ENCODE data around the gene CCDC157. TPM values are rescaled to one million over a fixed set of nuclear protein-coding genes. Genes with fewer than 3 reads are reported as not detected.

The CCDC157 gene
- total RNA-seq, 4 donors from 2014 or later, result 0.17 to 4.5 (median 2.7) TPM

DNA sequence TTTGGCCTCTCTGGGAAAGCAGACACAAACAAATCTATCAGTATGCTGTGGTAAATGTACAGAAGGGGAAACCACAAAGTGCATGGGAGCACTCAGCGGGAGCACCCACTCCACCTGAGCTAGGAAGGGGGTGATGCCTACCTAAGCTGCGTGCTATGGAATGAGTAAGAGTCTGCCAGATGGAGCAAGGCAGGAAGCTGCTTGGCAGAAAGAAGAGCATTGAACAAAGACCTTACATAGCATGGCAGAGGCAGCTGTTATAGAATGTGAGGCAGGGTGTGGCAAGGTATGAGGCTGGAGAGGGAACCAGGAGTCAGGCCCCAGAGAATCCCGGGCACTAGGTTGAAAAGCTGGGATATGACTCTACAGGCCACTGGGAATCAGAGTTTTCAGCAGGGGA is 55.0 kb downstream of the CCDC157 start:
- no peak for TF ChIP-seq POLR2A (IDR thresholded peaks at IDR 0.05)
- TF ChIP-seq, protein P1, sequence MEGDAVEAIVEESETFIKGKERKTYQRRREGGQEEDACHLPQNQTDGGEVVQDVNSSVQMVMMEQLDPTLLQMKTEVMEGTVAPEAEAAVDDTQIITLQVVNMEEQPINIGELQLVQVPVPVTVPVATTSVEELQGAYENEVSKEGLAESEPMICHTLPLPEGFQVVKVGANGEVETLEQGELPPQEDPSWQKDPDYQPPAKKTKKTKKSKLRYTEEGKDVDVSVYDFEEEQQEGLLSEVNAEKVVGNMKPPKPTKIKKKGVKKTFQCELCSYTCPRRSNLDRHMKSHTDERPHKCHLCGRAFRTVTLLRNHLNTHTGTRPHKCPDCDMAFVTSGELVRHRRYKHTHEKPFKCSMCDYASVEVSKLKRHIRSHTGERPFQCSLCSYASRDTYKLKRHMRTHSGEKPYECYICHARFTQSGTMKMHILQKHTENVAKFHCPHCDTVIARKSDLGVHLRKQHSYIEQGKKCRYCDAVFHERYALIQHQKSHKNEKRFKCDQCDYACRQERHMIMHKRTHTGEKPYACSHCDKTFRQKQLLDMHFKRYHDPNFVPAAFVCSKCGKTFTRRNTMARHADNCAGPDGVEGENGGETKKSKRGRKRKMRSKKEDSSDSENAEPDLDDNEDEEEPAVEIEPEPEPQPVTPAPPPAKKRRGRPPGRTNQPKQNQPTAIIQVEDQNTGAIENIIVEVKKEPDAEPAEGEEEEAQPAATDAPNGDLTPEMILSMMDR (IDR thresholded peaks at IDR 0.05), result no peak
- H3K4me3 ChIP-seq (ENCODE audit: low read depth, poor library complexity, severe bottlenecking), result no peak overlapping the region
- intact Hi-C loops (cut with DNase I; ENCODE audit: low total_unique reads), result no loop called here
- no peak for DNase-seq (ENCODE audit: low spot score in 2 of 2)
- 62 to 67% methylated on average over 3 of the region's 3 CpGs for WGBS, 2 donors

DNA sequence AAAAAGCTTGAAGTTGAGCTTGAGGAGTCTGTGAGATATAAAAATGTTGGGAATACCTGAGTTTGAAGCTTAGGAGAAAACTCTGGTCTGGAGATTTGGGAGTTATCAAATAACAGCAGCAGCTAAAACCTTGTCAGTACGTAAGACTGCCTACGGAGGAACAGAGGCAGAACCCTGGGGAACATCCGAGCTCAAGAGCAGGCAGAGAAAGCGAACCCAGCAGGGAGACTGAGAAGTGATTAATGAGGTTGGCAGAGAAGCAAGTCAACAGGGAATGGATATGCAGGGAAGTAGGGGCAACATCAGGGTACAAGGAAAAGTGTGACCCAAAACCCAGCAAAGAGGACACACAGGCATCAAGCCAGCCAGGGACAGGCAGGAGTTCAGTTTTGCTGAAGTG is 56.2 kb downstream of the CCDC157 start:
- TF ChIP-seq, protein P1 (IDR thresholded peaks at IDR 0.05), result no peak
- TF ChIP-seq POLR2A (IDR thresholded peaks at IDR 0.05), result no peak
- H3K4me3 ChIP-seq (ENCODE audit: low read depth, poor library complexity, severe bottlenecking), result no peak overlapping the region
- WGBS, 2 donors, result 84 to 88% methylated on average over 4 of the region's 4 CpGs
- DNase-seq (ENCODE audit: low spot score in 2 of 2), result no peak
- intact Hi-C loops (cut with DNase I; ENCODE audit: low total_unique reads), result no loop called here

DNA sequence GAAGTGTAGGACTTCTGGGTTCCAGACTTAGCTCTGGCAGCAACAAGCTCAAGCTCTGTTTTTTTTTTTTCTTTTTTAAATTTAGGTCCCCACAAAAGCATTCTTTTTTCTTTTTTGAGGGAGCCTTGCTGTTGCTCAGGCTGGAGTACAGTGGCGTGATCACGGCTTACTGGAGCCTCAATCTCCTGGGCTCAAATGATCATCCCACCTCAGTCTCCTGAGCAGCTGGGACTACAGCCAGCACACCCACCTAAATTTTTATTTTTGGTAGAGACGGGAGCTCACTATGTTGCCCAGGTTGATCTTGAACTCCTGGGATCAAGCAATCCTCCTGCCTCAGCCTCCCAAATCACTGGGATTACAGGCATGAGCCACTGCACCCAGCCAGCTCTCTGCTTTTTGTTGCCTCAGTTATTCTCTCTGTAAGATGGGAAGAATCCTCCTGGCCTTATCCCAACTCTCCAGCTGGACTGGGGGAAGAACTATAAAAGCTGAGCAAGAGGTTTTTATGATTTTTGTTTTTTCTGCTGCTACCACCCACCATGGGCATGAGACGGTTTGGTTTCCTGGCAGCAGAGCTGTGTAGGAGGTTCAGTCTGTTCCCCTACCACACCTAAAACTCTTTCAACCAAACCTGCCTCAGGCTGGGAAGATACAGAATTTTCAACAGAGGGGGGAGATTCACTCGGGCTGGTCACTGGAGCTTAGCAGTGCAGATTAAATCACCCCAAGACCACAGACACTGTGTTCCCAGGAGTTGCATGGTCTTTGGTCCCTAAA is 57.1 kb downstream of the CCDC157 start:
- intact Hi-C loops (cut with DNase I; ENCODE audit: low total_unique reads), result no loop called here
- DNase-seq (ENCODE audit: low spot score in 2 of 2), result no peak
- 69 to 72% methylated on average over 5 of the region's 5 CpGs for WGBS, 2 donors
- TF ChIP-seq POLR2A (IDR thresholded peaks at IDR 0.05), result no peak
- TF ChIP-seq, protein P1 (IDR thresholded peaks at IDR 0.05), result no peak
- no peak overlapping the region for H3K4me3 ChIP-seq (ENCODE audit: low read depth, poor library complexity, severe bottlenecking)

DNA sequence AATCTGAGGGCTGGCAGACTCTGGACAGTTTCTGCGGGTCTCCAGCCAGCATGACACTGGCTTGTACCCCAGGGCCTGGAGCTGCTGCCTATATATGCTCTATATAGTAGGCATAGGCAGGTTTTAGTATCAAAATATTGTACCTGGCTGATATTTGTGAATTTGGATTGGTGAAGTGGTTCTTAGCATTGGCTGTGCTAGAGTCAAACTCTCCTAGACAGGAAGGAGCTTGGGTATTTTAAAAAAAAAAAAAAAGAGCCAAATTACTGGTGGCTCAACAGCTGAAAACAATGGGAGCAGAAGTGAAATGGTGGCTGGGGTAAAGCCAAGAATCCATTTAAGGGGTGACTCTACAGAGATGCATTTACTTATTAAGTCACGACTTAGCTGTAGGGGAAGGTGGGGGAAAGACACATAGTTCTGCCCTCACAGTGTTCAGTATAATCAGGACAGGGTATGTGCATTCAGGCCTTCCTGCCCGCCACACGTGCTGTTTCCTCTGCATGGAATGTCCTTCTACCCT is 57.8 kb downstream of the CCDC157 start:
- no peak for DNase-seq (ENCODE audit: low spot score in 2 of 2)
- TF ChIP-seq, protein P1 (IDR thresholded peaks at IDR 0.05), result no peak
- TF ChIP-seq POLR2A (IDR thresholded peaks at IDR 0.05), result no peak
- 81 to 83% methylated on average over 4 of the region's 4 CpGs for WGBS, 2 donors
- H3K4me3 ChIP-seq (ENCODE audit: low read depth, poor library complexity, severe bottlenecking), result no peak overlapping the region
- intact Hi-C loops (cut with DNase I; ENCODE audit: low total_unique reads), result no loop called here

DNA sequence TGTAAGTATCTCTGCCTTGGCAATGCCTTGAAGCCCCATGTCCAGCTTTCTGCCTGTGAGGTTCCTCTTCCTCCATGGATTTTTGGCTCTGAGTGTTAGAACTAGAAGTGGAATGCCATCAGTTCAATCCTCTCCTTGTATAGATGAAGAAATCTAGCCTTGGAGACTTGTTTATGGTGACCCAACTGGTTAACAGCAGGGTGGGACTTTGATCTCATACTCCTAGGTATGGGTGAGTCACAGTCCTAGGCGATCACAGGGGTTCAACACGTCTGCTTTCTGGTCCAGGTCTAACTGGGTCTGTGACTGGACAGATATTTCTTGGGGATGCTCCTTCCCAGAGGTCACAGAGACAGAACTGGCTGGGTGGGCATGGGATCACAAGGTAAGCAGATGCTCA is 59.6 kb downstream of the CCDC157 start:
- intact Hi-C loops (cut with DNase I; ENCODE audit: low total_unique reads), result no loop called here
- H3K4me3 ChIP-seq (ENCODE audit: low read depth, poor library complexity, severe bottlenecking), result no peak overlapping the region
- DNase-seq (ENCODE audit: low spot score in 2 of 2), result no peak
- TF ChIP-seq, protein P1 (IDR thresholded peaks at IDR 0.05), result no peak
- TF ChIP-seq POLR2A (IDR thresholded peaks at IDR 0.05), result no peak
- 62 to 63% methylated on average over 2 of the region's 2 CpGs for WGBS, 2 donors
